Naive thymus-derived CD8-positive, alpha-beta T cell (primary cell): Measurements from ENCODE around the gene KCTD16. TPM values are rescaled to one million over a fixed set of nuclear protein-coding genes. Genes with fewer than 3 reads are reported as not detected.

Source experiments
- ATAC-seq, 2 donors: fragments of 150-1000 bp; cut with Tn5 transposase in 1 of 2; sonication (Bioruptor Pico), chemical (Tn5 transposase) in 1 of 2; 1 replicate in 1 of 2; 2 replicates in 1 of 2; pipeline ENCODE4 v1.10.0; 2021; ENCODE audit warnings: mild to moderate bottlenecking in 2 of 2, moderate library complexity in 2 of 2
- POLR2A ChIA-PET: fragments of 350-600 bp; sonication (Branson Sonifier 250); formaldehyde crosslinking; loops from one replicate; lab custom pipeline; 2021; ENCODE audit warnings: antibody characterized with exemption; lab: Charles Lee
- DNase-seq, 10 donors: peaks; one replicate each; pipeline versions ENCODE4 v3.0.0 to v3.0.0-alpha.2; 2020 to 2022
- H3K27ac Mint-ChIP-seq, 10 donors: one replicate each; pipeline ENCODE4 v1.8.0; 2020 to 2022; ENCODE audit warnings: mild to moderate bottlenecking in 10 of 10, mixed read lengths in 10 of 10, moderate library complexity in 4 of 10, inconsistent platforms in 1 of 10
- H3K27me3 Mint-ChIP-seq, 5 donors: one replicate each; pipeline ENCODE4 v1.8.0; 2021 to 2022; ENCODE audit warnings: mixed read lengths in 5 of 5
- H3K36me3 Mint-ChIP-seq, 3 donors: one replicate each; pipeline ENCODE4 v1.8.0; 2020 to 2022; ENCODE audit warnings: mixed read lengths in 3 of 3, mild to moderate bottlenecking in 2 of 3, inconsistent platforms in 1 of 3
- H3K4me1 Mint-ChIP-seq, 4 donors: one replicate each; pipeline ENCODE4 v1.8.0; 2021 to 2022; ENCODE audit warnings: mixed read lengths in 4 of 4
- H3K4me3 Mint-ChIP-seq, 10 donors: one replicate each; pipeline ENCODE4 v1.8.0; 2020 to 2022; ENCODE audit warnings: mild to moderate bottlenecking in 10 of 10, mixed read lengths in 10 of 10, moderate library complexity in 6 of 10, inconsistent platforms in 1 of 10
- H3K9me3 Mint-ChIP-seq, 9 donors: one replicate each; pipeline ENCODE4 v1.8.0; 2020 to 2022; ENCODE audit warnings: mixed read lengths in 9 of 9, mild to moderate bottlenecking in 3 of 9, inconsistent platforms in 1 of 9, moderate library complexity in 1 of 9
- polyA plus RNA-seq, 3 donors: library from polyadenylated mRNA; unstranded; fragments of 300-500 nt; fragmentation: Illumina TruSeq; gene quantifications; one replicate each; pipeline ENCODE4 v1.2.3, GENCODE V29; 2021
- total RNA-seq, 8 experiments: library from RNA in 2 of 8; stranded (reverse) in 2 of 8; gene quantifications; one replicate each; pipeline ENCODE4 v1.2.3 and lab custom pipeline; 2021 to 2026

KCTD16 gene
- total and polyA plus RNA-seq, 5 experiments from 2014 or later = 0.13 to 0.27 TPM; not detected in 3

- Mint-ChIP-seq H3K36me3 (no peaks in the 10 kb centered on the region), H3K27ac (no peak overlapping the region), H3K27me3 (peaks cover 0 to 4% (median 2%) of the 10 kb centered on the region in 5 donors), H3K4me3 (no peak overlapping the region), H3K4me1 (no peaks in the 10 kb centered on the region), H3K9me3 (peaks cover 0 to 22% (median 2%) of the 10 kb centered on the region in 9 donors)
- DNase-seq (no peak), ATAC-seq (no peak)
- POLR2A ChIA-PET = no interaction called here
Measured at GRCh38 chr5:144275329-144275728, 104.7 kb downstream of the KCTD16 start.

- POLR2A ChIA-PET = no interaction called here
- Mint-ChIP-seq H3K4me3 (no peak overlapping the region), H3K36me3 (peaks cover 0 to 2% (median 0%) of the 10 kb centered on the region in 3 donors), H3K4me1 (no peaks in the 10 kb centered on the region), H3K27me3 (peaks cover 0 to 10% (median 5%) of the 10 kb centered on the region in 5 donors), H3K27ac (no peak overlapping the region), H3K9me3 (peaks cover 0 to 18% (median 0%) of the 10 kb centered on the region in 9 donors)
- no peak for DNase-seq
- no peak for ATAC-seq
Measured at GRCh38 chr5:144276034-144276822, 105.6 kb downstream of the KCTD16 start.

- POLR2A ChIA-PET = no interaction called here
- Mint-ChIP-seq H3K27me3 (peaks cover 0 to 11% (median 5%) of the 10 kb centered on the region in 5 donors), H3K36me3 (peaks cover 0 to 3% (median 0%) of the 10 kb centered on the region in 3 donors), H3K4me3 (no peak overlapping the region), H3K4me1 (no peaks in the 10 kb centered on the region), H3K27ac (no peak overlapping the region), H3K9me3 (peaks cover 0 to 5% (median 0%) of the 10 kb centered on the region in 9 donors)
- DNase-seq (no peak), ATAC-seq (no peak)
Measured at GRCh38 chr5:144281784-144282183, 111.1 kb downstream of the KCTD16 start.

GRCh38 chr5:144284036-144284435, 113.4 kb downstream of the KCTD16 start:
- Mint-ChIP-seq H3K36me3 (peaks cover 0 to 3% (median 0%) of the 10 kb centered on the region in 3 donors), H3K27ac (no peak overlapping the region), H3K4me1 (no peaks in the 10 kb centered on the region), H3K9me3 (peaks cover 0 to 5% (median 0%) of the 10 kb centered on the region in 9 donors), H3K27me3 (peaks cover 0 to 8% (median 5%) of the 10 kb centered on the region in 5 donors), H3K4me3 (no peak overlapping the region)
- POLR2A ChIA-PET = no interaction called here
- DNase-seq (no peak), ATAC-seq (no peak)

GRCh38 chr5:144284931-144285502, 114.3 kb downstream of the KCTD16 start:
- Mint-ChIP-seq H3K27me3 (peaks cover 0 to 8% (median 2%) of the 10 kb centered on the region in 5 donors), H3K4me1 (no peaks in the 10 kb centered on the region), H3K27ac (no peak overlapping the region), H3K4me3 (no peak overlapping the region), H3K9me3 (peaks cover 0 to 5% (median 0%) of the 10 kb centered on the region in 9 donors), H3K36me3 (peaks cover 0 to 3% (median 0%) of the 10 kb centered on the region in 3 donors)
- no peak for ATAC-seq
- POLR2A ChIA-PET = no interaction called here
- DNase-seq = no peak

- POLR2A ChIA-PET = no interaction called here
- Mint-ChIP-seq H3K36me3 (no peaks in the 10 kb centered on the region), H3K27ac (no peak overlapping the region), H3K4me1 (no peaks in the 10 kb centered on the region), H3K27me3 (peaks cover 7 to 18% (median 10%) of the 10 kb centered on the region in 5 donors), H3K4me3 (no peak overlapping the region), H3K9me3 (peaks cover 0 to 2% (median 0%) of the 10 kb centered on the region in 9 donors)
- DNase-seq (no peak), ATAC-seq (no peak)
Measured at GRCh38 chr5:144289277-144289676, 118.6 kb downstream of the KCTD16 start.

GRCh38 chr5:144292029-144292428, 121.4 kb downstream of the KCTD16 start:
- H3K27me3 Mint-ChIP-seq = peaks cover 7 to 28% (median 11%) of the 10 kb centered on the region in 5 donors
- H3K27ac Mint-ChIP-seq = no peak overlapping the region
- DNase-seq (no peak), ATAC-seq (no peak)
- H3K36me3 Mint-ChIP-seq = no peaks in the 10 kb centered on the region
- no peak overlapping the region for H3K4me3 Mint-ChIP-seq
- POLR2A ChIA-PET = no interaction called here
- peaks cover 0 to 2% (median 0%) of the 10 kb centered on the region in 9 donors for H3K9me3 Mint-ChIP-seq
- H3K4me1 Mint-ChIP-seq = no peaks in the 10 kb centered on the region

GRCh38 chr5:144295284-144295683, 124.6 kb downstream of the KCTD16 start:
- Mint-ChIP-seq H3K27me3 (peaks cover 6 to 29% (median 13%) of the 10 kb centered on the region in 5 donors), H3K4me3 (no peak overlapping the region), H3K27ac (no peak overlapping the region), H3K36me3 (no peaks in the 10 kb centered on the region), H3K9me3 (peaks cover 0 to 1% (median 0%) of the 10 kb centered on the region in 9 donors), H3K4me1 (no peaks in the 10 kb centered on the region)
- POLR2A ChIA-PET = no interaction called here
- ATAC-seq (no peak), DNase-seq (peak in 1 of 10 donors; percentile 45)

- H3K27me3 Mint-ChIP-seq = peaks cover 7 to 35% (median 11%) of the 10 kb centered on the region in 5 donors
- peaks cover 0 to 10% (median 0%) of the 10 kb centered on the region in 9 donors for H3K9me3 Mint-ChIP-seq
- no peaks in the 10 kb centered on the region for H3K4me1 Mint-ChIP-seq
- H3K36me3 Mint-ChIP-seq = no peaks in the 10 kb centered on the region
- H3K27ac Mint-ChIP-seq = no peak overlapping the region
- POLR2A ChIA-PET = no interaction called here
- H3K4me3 Mint-ChIP-seq = no peak overlapping the region
- ATAC-seq (no peak), DNase-seq (no peak)
Measured at GRCh38 chr5:144297081-144297480, 126.4 kb downstream of the KCTD16 start.

- no peaks in the 10 kb centered on the region for H3K4me1 Mint-ChIP-seq
- POLR2A ChIA-PET = no interaction called here
- no peak for ATAC-seq
- peaks cover 2 to 27% (median 7%) of the 10 kb centered on the region in 5 donors for H3K27me3 Mint-ChIP-seq
- no peak overlapping the region for H3K27ac Mint-ChIP-seq
- H3K9me3 Mint-ChIP-seq = peaks cover 0 to 10% (median 0%) of the 10 kb centered on the region in 9 donors
- H3K36me3 Mint-ChIP-seq = no peaks in the 10 kb centered on the region
- H3K4me3 Mint-ChIP-seq = no peak overlapping the region
- DNase-seq = no peak
Measured at GRCh38 chr5:144298658-144299057, 128.0 kb downstream of the KCTD16 start.

GRCh38 chr5:144304688-144305087, 134.0 kb downstream of the KCTD16 start:
- Mint-ChIP-seq H3K4me1 (no peaks in the 10 kb centered on the region), H3K36me3 (no peaks in the 10 kb centered on the region), H3K27ac (no peak overlapping the region), H3K9me3 (peaks cover 0 to 20% (median 0%) of the 10 kb centered on the region in 9 donors), H3K4me3 (no peak overlapping the region), H3K27me3 (peaks cover 1 to 27% (median 6%) of the 10 kb centered on the region in 5 donors)
- POLR2A ChIA-PET = no interaction called here
- ATAC-seq (no peak), DNase-seq (no peak)

GRCh38 chr5:144307736-144308135, 137.1 kb downstream of the KCTD16 start:
- POLR2A ChIA-PET = no interaction called here
- ATAC-seq (no peak), DNase-seq (no peak)
- no peaks in the 10 kb centered on the region for H3K36me3 Mint-ChIP-seq
- H3K27ac Mint-ChIP-seq = no peak overlapping the region
- peaks cover 2 to 17% (median 7%) of the 10 kb centered on the region in 5 donors for H3K27me3 Mint-ChIP-seq
- no peak overlapping the region for H3K4me3 Mint-ChIP-seq
- H3K4me1 Mint-ChIP-seq = no peaks in the 10 kb centered on the region
- H3K9me3 Mint-ChIP-seq = peaks cover 0 to 10% (median 0%) of the 10 kb centered on the region in 9 donors

GRCh38 chr5:144308174-144308573, 137.5 kb downstream of the KCTD16 start:
- H3K27ac Mint-ChIP-seq = no peak overlapping the region
- H3K27me3 Mint-ChIP-seq = peaks cover 2 to 17% (median 7%) of the 10 kb centered on the region in 5 donors

More at GRCh38 chr5:144308174-144308573, 137.5 kb downstream of the KCTD16 start:
- no peak for DNase-seq
- POLR2A ChIA-PET = no interaction called here
- H3K36me3 Mint-ChIP-seq = no peaks in the 10 kb centered on the region
- no peaks in the 10 kb centered on the region for H3K4me1 Mint-ChIP-seq
- peaks cover 0 to 10% (median 0%) of the 10 kb centered on the region in 9 donors for H3K9me3 Mint-ChIP-seq
- no peak for ATAC-seq
- H3K4me3 Mint-ChIP-seq = no peak overlapping the region
